AG10803 (cell line): ENCODE measurements around the gene TAS1R3.
A peak's percentile ranks its signal among the peaks of the same experiment; 100 is the strongest.

Experiments
- DNase-seq: peaks from one replicate; pipeline ENCODE4 v3.0.0; 2010; ENCODE audit warnings: low read depth
- H3K4me3 ChIP-seq: 2 replicates; pipeline ENCODE4 v1.5.1; 2011; ENCODE audit warnings: mild to moderate bottlenecking, low read length, control low read depth
- TF ChIP-seq, protein P1 (sequence below): conservative IDR thresholded peaks from 2 replicates; pipeline ENCODE4 v1.5.1; 2011; ENCODE audit warnings: mild to moderate bottlenecking, low read length, control low read depth, inconsistent platforms

TAS1R3 gene

GRCh38 chr1:1353389-1354151, 22.5 kb downstream of the TAS1R3 start:
- H3K4me3 ChIP-seq: peak overlapping the region; percentile 24; the same call in 1 of the 2 replicates
- no peak for DNase-seq
- TF ChIP-seq, protein P1, sequence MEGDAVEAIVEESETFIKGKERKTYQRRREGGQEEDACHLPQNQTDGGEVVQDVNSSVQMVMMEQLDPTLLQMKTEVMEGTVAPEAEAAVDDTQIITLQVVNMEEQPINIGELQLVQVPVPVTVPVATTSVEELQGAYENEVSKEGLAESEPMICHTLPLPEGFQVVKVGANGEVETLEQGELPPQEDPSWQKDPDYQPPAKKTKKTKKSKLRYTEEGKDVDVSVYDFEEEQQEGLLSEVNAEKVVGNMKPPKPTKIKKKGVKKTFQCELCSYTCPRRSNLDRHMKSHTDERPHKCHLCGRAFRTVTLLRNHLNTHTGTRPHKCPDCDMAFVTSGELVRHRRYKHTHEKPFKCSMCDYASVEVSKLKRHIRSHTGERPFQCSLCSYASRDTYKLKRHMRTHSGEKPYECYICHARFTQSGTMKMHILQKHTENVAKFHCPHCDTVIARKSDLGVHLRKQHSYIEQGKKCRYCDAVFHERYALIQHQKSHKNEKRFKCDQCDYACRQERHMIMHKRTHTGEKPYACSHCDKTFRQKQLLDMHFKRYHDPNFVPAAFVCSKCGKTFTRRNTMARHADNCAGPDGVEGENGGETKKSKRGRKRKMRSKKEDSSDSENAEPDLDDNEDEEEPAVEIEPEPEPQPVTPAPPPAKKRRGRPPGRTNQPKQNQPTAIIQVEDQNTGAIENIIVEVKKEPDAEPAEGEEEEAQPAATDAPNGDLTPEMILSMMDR: no peak

DNA sequence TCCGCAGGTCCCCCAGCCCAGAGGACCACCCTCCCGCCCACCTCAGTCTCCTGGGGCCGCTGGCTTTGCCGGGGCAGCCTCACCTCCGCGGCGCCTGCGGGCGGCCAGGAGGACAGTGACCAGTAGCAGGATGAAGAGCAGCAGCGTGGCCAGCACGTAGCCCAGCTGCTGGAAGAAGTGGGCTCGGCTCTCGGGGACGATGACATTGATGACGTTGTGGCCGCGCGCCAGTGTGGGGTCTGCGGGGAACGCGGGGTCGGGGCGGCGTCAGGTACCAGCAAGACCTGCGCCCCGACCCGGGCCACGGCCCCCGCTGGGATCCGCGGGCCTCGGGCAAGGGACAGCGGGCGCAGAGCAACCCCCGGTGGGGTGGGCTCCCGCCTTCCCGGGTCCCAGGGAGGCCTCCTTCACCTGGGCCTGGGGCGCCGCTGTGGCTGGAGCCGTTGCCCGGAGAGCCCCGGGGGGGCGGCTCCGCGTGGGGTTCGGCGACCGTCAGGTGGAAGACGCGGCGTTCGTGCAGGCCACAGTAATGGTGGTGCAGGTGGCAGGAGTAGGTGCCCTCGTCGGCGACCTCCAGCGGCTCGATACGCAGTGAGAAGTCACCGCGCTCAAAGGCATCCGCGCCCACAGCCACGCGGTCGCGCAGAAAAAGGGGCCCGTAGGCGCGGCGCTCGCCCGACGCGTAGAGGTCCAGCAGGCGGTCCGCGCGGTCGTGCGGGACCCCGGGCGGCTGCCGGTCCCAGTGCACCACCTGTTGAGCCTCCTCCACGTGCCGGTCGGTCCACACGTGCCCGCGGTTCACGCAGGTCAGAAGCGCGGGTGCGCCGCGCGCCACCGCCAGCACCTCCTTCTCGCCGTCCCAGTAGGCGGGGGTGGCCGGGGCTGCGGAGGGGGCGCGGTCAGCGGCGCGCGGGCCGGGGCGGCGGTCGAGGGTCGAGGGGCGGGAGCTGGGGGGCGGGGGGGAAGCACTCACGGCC, 23.5 kb downstream of the TAS1R3 start:
- DNase-seq: no peak
- H3K4me3 ChIP-seq: peak overlapping the region; percentile 93
- TF ChIP-seq, protein P1: no peak

DNA sequence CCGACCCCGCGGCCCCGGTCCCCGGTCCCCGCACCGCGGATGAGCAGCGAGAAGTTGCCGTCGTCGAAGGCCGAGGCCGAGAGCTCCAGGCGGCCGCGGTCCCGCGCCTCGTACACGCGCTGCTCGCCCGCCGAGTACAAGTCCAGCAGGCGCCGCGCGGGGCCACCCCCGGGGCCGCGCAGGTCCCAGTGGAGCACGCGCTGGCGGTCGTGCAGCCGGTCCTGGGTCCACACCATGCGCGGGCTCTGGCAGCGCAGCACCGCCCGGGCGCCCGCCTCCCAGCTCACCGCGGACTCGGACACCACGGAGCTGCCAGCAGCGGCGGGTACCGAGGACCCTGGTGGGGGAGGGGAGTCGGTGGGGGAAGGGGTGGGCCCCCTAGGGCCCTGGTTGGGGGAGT, 24.3 kb downstream of the TAS1R3 start:
- DNase-seq: no peak
- peak overlapping the region; percentile 93 for H3K4me3 ChIP-seq
- TF ChIP-seq, protein P1: no peak

- TF ChIP-seq, protein P1: no peak
- H3K4me3 ChIP-seq: peak overlapping the region; percentile 93
- DNase-seq: no peak
These were observed 25.2 kb downstream of the TAS1R3 start for GRCh38 chr1:1356166-1356795.

GRCh38 chr1:1356796-1357401, 25.8 kb downstream of the TAS1R3 start:
- DNase-seq: no peak
- H3K4me3 ChIP-seq: peak overlapping the region; percentile 93

DNA sequence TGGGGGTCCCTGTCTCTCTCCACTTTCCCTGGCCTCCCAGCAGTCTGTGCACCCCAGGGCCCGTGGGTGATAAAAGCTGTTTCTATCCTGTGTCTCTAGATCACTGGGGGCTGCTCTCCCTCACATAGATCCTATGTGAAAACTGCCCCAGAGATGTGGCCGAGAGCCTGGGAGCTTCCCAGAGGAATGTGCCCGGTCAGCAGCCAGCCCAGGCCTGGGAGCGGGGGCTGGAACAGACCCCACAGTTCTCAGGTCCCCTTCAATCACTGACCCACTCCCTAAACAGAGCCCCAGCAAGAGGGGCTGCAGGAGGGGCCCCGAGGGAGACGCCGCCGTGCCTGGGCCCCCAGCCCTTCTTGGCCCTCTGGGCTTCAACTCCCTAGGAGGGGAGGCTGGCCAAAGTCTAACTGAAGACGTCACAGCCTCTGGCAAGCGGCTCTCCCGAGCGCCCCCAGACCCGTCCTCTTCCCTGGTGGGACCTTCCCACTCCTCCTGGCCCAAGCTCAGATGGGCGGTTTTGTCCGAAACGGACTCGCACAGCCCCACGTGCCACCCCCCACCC, 26.9 kb downstream of the TAS1R3 start:
- TF ChIP-seq, protein P1: no peak
- peak overlapping the region; percentile 93 for H3K4me3 ChIP-seq
- no peak for DNase-seq

More at GRCh38 chr1:1356796-1357401, 25.8 kb downstream of the TAS1R3 start:
- TF ChIP-seq, protein P1: no peak
